Middle frontal gyrus (tissue), 1 donor: ENCODE measurements around the gene ADAP2.
"Not testable (repeated sequence)": the region's sequence is repeated elsewhere in the genome, so short reads cannot be mapped to it uniquely, and the experiment has no call there.

Source experiments
- DNase-seq: peaks from one replicate; pipeline ENCODE4 v3.0.0-alpha.2; 2015; ENCODE audit warnings: low spot score; ENCODE audit errors: extremely low spot score

Gene ADAP2

DNA sequence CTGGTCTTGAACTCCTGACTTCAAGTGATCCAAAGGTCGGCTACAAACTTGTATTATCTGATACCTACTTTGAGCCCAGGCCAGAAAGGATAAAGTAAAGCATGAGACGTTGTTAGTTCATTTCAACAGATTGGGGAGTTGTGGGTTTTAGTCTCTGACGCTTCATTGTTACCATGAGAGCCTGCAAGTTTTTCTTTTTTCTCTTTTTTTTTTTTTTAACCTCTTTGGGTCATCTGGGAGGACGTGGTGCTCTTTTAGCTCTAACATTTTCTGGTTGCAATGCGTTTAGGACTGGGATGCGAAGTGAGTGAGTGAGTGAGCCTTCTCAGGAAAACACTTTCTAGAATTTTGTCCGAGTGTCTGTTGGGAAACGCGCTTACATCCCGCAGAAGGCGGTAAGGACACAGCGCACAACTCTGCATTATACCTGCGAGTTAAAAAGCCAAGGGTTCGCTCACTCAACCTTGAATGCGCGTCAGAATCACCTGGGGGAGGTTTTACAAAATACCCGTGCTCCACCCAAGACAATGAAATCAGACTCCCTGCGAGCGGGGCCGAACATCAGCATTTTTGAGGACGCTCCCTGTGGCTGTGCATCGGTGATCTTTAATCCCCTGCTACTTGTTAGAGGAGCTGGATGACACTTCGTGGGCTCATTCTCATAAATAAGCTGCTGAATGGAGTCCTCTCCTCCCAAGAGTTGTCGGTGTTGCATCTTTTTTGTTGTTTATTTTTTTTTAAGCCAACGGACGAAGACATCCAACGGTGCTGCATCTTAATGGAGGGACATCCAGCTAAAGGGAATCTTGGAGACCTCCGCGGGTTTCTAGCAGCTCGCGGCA lies 48.5 kb downstream of the ADAP2 start:
- DNase-seq = no peak

DNA sequence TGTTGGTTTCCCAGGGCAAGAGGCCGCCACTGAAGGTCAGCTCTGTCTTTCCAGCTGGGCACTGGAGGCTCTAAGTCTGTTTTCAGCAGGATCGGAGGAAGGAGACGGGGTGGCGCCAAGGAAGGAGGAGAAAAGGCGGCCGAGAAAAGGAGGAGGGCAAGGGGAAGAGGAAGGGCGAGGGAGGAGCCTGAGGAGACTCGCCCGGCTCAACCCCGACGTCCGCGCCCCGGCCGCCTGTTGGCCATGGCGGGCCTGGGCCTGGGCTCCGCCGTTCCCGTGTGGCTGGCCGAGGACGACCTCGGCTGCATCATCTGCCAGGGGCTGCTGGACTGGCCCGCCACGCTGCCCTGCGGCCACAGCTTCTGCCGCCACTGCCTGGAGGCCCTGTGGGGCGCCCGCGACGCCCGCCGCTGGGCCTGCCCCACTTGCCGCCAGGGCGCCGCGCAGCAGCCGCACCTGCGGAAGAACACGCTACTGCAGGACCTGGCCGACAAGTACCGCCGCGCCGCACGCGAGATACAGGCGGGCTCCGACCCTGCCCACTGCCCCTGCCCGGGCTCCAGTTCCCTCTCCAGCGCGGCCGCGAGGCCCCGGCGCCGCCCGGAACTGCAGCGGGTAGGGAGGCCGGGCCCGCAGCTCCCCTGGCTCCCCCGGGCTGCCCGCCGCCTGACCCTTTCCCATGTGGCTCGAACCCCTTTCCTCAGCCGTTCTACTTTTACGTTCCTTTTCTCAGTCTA lies 49.3 kb downstream of the ADAP2 start, which contains the start of gene RNF135:
RNF135 (plus strand) TSS at position 209 of the 737 bp plus-strand sequence; CDS start at position 244, 35 bp downstream.
- DNase-seq = no peak

DNA sequence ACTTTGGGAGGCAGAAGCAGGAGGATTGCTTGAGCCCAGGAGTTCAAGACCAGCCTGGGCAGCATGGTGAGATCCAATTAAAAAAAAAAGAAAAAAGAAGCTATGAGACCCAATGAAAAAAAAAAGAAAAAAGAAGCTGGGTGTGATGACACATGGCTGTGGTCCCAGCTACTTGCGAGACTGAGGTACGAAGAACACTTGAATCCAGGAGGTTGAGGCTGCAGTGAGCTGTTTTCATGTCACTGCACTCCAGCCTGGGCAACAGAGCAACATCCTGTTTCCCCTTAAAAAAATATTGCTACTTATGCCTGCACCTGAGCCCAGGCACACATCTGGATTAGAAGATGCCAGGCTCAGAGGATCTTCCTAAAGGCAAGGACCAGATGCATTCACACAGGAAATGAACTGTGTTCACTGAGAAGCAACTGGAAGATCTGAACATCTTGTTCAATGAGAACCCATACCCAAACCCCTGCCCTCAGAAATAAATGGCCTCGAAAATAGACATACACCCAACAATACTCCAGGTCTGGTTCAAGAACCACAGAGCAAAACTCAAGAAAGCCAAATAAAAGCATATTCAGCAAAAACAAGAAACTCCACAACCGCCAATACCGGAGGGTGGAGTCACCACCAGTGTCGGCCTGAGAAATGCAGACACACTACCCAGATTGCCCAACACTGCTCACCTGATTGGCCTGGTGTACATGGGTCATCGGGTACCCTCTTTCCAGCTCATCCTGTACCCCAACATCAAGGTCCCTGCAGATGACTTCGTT lies 53.5 kb downstream of the ADAP2 start:
- DNase-seq = no peak

DNA sequence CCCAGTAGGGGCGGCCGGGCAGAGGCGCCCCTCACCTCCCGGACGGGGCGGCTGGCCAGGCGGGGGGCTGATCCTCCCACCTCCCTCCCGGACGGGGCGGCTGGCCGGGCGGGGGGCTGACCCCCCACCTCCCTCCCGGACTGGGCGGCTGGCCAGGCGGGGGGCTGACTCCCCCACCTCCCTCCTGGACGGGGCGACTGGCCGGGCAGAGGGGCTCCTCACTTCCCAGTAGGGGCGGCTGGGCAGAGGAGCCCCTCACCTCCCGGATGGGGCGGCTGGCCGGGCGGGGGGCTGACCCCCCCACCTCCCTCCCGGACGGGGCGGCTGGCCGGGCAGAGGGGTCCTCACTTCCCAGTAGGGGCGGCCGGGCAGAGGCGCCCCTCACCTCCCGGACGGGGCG lies 58.2 kb downstream of the ADAP2 start:
- not testable (repeated sequence) for DNase-seq

DNA sequence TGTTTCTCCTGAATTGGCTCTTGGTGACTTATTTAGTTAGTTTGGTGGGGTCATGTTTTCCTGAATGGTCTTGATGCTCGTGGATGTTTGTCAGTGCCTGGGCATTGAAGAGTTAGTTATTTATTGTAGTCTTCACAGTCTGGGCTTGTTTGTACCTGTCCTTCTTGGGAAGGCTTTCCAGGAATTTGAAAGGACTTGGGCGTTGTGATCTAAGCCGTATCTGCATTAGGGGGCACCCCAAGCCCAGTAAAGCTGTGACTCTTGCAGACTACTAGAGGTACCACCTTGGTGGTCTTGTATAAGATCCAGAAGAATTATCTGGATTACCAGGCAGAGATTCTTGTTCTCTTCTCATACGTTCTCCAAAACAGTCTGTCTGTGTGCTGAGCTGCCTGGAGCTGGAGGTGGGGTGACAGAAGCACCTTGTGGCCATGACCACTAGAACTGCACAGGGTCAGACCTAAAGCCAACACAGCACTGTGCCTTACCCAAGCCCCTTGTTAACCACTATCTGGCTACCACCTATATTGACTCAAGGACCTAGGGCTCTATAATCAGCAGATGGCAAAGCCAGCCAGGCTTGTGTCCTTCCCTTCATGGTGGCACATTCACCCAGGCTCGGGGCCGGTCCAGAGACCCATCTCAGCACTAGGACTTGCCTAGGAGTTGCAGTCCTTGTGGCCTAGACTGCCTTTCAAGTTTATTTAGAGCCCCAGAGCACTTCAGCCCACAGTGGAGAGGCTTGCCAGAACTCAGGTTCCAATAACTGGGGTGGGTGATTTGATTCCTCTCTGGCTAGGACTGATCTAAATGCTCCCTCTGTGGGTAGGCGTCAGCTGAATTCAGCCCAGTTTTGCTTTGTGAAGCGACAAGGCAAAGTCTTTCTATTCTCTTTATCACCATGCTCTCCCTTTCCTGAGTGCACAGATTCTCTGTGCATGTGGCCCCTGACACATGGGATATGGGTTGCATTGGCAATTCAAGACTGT lies 60.1 kb downstream of the ADAP2 start:
- no peak for DNase-seq

DNA sequence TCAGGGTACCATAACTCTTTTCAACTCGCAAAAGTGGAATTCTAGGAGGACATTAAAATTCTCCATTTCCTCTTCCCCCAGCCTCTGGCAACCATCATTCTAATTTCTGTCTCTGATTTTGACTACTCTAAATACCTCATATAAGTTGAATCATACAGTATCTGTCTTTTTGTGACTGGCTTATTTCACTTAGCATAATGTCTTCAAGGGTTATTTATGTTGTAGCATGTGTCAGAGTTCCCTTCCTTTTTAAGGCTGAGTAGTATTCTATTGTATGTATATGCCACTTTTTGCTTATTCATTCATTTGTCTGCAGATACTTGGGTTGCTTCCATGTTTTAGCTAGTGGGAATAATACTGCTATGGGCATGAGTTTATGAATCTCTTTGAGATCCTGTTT lies 61.1 kb downstream of the ADAP2 start:
- DNase-seq = no peak

DNA sequence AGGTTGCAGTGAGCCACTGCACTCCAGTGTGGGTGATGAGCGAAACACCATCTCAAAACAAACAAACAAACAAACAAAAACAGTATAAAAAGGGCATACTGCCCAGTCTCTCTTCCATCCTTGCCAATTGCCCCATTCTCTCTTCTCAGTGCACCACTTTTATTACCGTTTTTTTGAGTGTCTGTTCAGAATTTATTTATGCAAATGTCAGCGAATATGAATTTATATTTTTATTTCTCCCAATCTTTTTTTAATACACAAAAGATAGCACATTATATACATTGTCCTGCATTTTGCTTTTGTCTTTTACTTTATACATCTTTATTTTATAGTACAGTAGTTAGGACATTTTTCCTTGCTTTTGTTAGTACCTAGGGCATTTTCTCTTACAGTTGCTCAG lies 68.7 kb downstream of the ADAP2 start:
- DNase-seq = no peak

DNA sequence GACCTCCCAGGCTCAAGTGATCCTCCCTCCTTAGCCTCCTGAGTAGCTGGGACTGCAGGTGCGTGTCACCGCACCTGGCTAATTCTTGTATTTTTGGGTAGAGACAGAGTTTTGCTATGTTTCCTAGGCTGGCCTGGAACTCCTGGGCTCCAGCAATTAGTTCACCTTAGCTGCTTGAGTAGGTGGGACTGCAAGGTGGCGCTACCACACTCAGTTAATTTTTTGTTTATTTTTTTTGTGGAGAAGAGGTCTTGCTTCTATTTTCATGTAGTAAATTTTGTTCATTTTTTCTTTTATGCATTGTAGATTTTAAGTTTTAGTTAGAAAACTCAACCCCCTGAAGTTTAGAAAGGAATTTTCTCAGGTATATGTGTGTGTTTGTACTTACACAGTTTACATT lies 70.8 kb downstream of the ADAP2 start:
- no peak for DNase-seq

DNA sequence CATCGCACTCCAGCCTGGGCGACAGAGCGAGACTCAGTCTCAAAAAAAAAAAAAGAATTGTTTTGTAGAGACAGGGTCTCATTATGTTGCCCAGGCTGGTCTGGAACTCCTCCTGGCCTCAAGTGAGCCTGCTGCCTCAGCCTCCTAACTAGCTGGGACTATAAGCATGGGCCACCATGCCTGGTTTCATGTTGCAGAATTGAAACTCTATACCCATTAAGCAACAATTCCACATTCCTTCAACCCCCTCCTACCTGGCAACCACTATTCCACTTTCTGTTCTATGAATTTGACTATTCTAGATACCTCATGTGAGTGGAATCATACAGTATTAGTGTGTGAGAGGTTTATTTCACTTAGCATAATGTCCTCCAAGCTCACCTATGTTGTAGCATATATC lies 73.6 kb downstream of the ADAP2 start:
- DNase-seq = no peak

DNA sequence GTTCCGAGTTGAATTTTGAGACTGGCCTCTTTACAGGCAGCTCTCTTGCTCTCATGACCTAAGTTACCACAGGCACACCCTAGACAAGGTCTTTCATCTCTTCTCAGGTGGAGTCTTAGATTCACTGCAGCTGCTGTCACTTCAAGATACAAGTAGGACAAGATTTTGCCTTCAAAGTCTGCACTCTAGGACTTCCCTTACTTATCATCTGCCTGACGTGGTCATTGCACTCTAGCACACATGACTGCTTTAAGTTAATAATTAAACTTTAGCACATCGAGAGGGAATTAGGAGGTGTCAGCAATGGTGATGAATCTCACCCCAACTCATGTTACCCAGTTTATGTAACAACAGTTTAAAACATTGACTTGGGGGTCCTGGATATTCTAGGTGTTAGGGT lies 74.7 kb downstream of the ADAP2 start:
- no peak for DNase-seq

DNA sequence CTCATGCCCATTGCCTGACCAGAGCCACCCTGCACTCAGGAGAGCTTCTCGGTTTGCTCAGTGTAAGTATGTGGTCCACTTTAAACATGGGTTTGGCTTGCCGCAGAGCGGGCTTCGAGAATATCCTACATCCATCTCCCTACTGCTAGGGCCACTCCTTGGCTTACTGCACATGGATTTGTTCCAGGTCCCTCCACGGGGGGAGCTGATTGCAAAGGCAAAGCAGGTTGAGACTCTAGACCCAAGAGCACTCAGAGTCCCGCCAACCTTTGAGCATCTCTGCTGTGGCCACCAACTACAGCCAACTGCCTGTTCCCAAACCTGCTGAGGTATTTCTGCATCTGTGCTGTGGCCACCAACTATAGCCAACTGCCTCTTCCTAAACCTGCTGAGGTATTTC lies 75.5 kb downstream of the ADAP2 start:
- no peak for DNase-seq

DNA sequence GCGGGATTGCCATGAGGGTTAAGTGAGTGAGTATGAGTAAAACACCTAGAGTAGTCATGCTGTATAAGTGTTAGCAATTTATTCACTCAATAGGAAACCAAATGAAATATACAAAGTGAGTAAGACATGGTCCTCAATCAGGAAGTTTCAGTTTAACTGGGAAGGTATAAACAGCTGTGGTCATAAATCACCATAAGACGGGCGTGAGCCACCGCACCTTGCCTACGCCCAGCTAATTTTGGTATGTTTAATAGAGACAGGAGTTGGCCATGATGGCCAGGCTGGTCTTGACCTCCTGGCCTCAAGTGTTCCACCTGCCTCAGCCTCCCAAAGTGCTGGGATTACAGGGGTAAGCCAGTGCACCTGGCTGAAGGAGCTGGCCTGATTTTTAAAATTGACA lies 76.1 kb downstream of the ADAP2 start:
- no peak for DNase-seq

DNA sequence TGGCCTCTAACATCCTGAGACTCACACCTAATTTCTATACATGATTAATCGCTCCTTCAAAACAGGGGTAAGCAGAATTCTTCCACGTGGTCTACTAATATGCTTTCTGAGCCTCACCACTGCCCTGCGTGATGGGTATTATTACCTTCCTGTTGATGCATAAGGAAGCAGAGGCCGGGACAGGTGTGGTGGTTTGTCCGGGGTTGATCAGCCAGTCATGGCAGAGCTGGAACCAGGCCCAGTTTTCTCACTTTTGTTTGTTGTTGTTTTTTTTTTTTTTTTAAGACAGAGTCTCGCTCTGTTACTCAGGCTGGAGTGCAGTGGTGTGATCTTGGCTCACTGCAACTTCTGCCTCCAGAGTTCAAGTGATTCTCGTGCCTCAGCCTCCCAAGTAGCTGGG lies 80.3 kb downstream of the ADAP2 start:
- no peak for DNase-seq

DNA sequence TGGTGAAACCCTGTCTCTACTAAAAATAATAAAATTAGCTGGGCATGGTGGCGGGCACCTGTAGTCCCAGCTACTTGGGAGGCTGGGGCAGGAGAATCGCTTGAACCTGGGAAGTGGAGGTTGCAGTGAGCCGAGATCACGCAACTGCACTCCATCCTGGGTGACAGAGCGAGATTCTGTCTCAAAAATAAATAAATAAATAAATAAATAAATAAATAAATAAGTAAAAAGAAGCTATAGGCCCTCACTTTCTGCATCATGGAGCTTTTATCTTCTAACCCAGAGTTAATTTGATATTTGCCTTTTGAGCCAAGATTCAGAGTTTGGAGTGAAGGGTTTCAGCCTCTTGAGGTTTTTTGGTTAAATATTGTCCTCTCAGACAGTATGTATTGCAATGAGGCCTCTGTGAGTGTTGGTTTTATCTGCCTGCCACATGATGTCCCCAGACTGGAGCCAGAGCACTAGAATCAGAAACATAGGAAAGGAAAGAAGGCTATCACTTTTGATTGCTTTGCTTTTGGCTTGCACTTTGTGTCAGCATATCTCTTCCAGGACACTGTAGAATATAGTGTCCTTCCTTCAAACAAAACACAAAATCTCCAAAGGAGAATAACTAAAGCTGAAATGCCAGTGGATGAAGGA lies 81.6 kb downstream of the ADAP2 start:
- no peak for DNase-seq

DNA sequence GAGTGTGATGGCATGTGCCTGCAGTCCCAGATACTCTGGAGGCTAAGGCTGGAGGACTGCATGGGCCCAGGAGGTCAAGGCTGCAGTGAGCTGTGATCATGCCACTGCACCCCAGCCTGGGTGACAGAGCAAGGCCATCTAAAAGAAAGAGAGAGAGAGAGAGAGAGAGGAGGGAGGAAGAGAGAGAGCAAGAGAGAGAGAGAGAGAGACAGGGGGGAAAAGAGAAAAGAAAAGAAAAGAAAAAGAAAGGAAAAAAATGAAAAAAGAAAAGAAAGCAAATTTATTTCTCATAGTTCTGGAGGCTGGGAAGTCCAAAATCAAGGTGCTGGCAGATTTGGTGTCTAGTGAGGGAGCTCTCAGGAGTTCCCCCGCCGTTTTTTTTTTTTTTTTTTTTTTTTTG lies 82.4 kb downstream of the ADAP2 start:
- no peak for DNase-seq

DNA sequence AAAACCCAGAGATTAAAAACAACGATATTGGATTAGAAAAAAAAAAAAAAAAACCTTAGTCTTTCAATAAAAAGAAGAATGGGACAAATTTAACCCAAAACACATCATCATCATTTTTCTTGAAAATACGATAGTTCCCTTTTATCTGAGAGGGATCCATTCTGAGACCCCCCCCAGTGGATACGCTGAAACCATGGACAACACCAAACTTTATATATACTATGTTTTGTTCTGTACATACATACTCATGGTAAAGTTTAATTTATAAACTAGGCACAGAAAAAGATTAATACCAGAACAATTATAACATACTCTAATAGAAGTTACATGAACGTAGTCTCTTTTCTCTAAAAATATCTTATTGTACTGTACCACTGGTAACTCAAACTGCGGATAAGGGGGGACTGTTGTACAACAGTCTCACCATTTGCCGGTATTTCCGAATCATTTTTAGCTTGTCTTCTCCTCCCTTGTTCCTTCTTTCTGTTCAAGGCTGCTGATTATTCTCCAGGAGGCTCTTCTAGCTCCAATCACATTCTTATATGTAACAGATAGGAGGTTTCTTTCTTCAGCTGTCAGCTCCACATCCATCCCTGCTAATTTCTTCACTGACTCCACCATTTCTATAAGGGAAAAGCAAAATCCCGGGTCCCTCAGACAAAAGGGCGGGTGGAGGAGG lies 86.1 kb downstream of the ADAP2 start:
- DNase-seq = no peak

DNA sequence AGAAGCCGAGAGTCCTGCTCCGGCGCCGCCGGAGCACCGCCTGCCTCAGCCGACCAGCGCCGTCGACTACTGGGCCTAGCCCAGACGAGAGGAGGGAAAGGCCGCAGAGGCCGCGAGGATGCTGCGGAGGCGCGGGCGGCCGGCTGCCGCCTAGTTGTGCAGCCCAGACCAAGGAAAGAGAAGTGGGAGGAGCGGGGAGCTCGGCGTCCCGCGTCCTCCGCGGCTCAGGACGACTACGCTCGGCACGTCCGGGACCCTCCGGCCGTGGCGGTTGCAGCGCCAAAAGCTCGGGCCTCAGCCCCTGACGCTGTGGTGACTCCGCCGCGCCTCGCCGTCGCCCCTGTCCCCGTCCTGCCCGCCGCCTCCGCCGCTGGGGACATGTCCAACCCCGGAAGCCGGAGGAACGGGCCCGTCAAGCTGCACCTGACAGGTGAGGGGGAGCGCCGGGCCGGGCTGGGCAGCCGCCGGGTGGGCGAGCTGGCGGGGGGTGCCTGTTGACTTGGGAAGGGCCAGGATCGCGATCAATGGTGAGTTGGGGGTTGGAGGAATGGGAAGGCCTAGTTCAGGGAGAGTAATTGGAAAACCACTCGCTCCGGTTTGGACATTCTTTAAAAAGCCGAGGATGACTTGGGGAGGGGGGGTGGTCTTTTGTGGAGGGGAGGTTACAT lies 86.8 kb downstream of the ADAP2 start:
- DNase-seq = peak; percentile 9
